Uterus (tissue), 2 donors: ENCODE data around the gene TEPSIN.

Experiments
- CTCF ChIP-seq, 4 experiments: fragments of 200-600 bp in 2 of 4; fragments of 450-650 bp in 2 of 4; sonication (generic) in 2 of 4; IDR thresholded peaks; one replicate each; pipeline ENCODE4 v1.5.1; 2016 to 2019; ENCODE audit warnings: antibody characterized with exemption in 4 of 4, mild to moderate bottlenecking in 2 of 4, moderate library complexity in 1 of 4
- POLR2A ChIP-seq, 2 donors: fragments of 450-650 bp; IDR thresholded peaks; one replicate each; pipeline ENCODE4 v1.6.1; 2016; ENCODE audit warnings: antibody characterized with exemption in 2 of 2, mild to moderate bottlenecking in 1 of 2, moderate library complexity in 1 of 2

GRCh38 chr17:81242421-81243332 is 3.8 kb upstream of the TEPSIN start:
- TF ChIP-seq CTCF (IDR thresholded peaks at IDR 0.05) = no peak
- no peak for TF ChIP-seq POLR2A (IDR thresholded peaks at IDR 0.05)
